OCI-LY3 (cell line): ENCODE results near the gene RHOBTB3.
"Not testable (repeated sequence)": the region's sequence is repeated elsewhere in the genome, so short reads cannot be mapped to it uniquely, and the experiment has no call there.

ENCODE experiments used
- H2AFZ ChIP-seq: fragments of 200-600, 300-600 bp; shearing (Covaris generic); 2 replicates; pipeline ENCODE4 v1.6.0; 2014; ENCODE audit warnings: antibody characterized with exemption, low read depth, low read length
- H3K27ac ChIP-seq: fragments of 200-600, 300-600 bp; sonication (generic); 2 replicates; pipeline ENCODE4 v1.5.1; 2014; ENCODE audit warnings: mild to moderate bottlenecking, low read length, moderate library complexity, mixed read lengths
- H3K27me3 ChIP-seq: fragments of 200-600, 300-600 bp; sonication (generic); 2 replicates; pipeline ENCODE4 v1.6.1; 2014; ENCODE audit warnings: low read depth, low read length, mixed read lengths
- H3K36me3 ChIP-seq: fragments of 200-600, 300-600 bp; sonication (generic); replicated peaks from 2 replicates; pipeline ENCODE3; 2014; ENCODE audit warnings: low read depth, low read length, mixed read lengths
- H3K4me1 ChIP-seq: fragments of 300-600, 200-600 bp; sonication (generic); 2 replicates; pipeline ENCODE4 v1.6.1; 2014; ENCODE audit warnings: low read length, mixed read lengths
- H3K4me2 ChIP-seq: fragments of 200-600, 300-600 bp; sonication (generic); 2 replicates; pipeline ENCODE4 v1.6.1; 2014; ENCODE audit warnings: low read length, mixed read lengths
- H3K4me3 ChIP-seq: fragments of 300-600, 200-600 bp; sonication (generic); 2 replicates; pipeline ENCODE4 v1.5.1; 2014; ENCODE audit warnings: antibody characterized with exemption, mild to moderate bottlenecking, low read length, moderate library complexity
- H3K79me2 ChIP-seq: fragments of 300-600, 200-600 bp; shearing (Covaris generic); 2 replicates; pipeline ENCODE4 v1.6.1; 2014; ENCODE audit warnings: mild to moderate bottlenecking, low read length, mixed read lengths
- H3K9ac ChIP-seq: fragments of 300-600, 200-600 bp; shearing (Covaris generic); 2 replicates; pipeline ENCODE4 v1.6.0; 2014; ENCODE audit warnings: mild to moderate bottlenecking, low read length, moderate library complexity
- H3K9me3 ChIP-seq: fragments of 200-600, 300-600 bp; shearing (Covaris generic); 2 replicates; pipeline ENCODE4 v1.6.1; 2014; ENCODE audit warnings: low read length, mixed read lengths; ENCODE audit not compliant: insufficient read depth
- H4K20me1 ChIP-seq: fragments of 200-600, 300-600 bp; sonication (generic); 2 replicates; pipeline ENCODE4 v1.6.1; 2016; ENCODE audit warnings: low read length, mixed read lengths; ENCODE audit not compliant: insufficient read depth
- CTCF ChIP-seq: fragments of 200-600, 300-600 bp; sonication (generic); IDR thresholded peaks from 2 replicates; pipeline ENCODE4 v1.5.1; 2014; ENCODE audit warnings: antibody characterized with exemption, low read length, low read depth
- EZH2phosphoT487 ChIP-seq: fragments of 200-600 bp; shearing (Covaris generic); IDR thresholded peaks from 2 replicates; pipeline ENCODE4 v1.6.1; 2018; ENCODE audit warnings: antibody characterized with exemption, mixed run types, low read depth

Gene RHOBTB3

GRCh38 chr5:95708876-95709275 is 22.3 kb upstream of the RHOBTB3 start:
- Histone ChIP-seq H3K4me1 (no peaks in the 10 kb centered on the region), H3K9me3 (no peaks in the 10 kb centered on the region), H3K27ac (no peak overlapping the region), H3K4me2 (no peak overlapping the region), H3K27me3 (no peaks in the 10 kb centered on the region), H3K36me3 (no peaks in the 10 kb centered on the region), H3K79me2 (no peaks in the 10 kb centered on the region), H4K20me1 (no peaks in the 10 kb centered on the region), H2AFZ (no peak overlapping the region), H3K4me3 (no peak overlapping the region), H3K9ac (no peak overlapping the region)
- TF ChIP-seq EZH2phosphoT487 (no peak), CTCF (no peak)

GRCh38 chr5:95709967-95710650 is 21.0 kb upstream of the RHOBTB3 start:
- Histone ChIP-seq H3K4me3 (no peak overlapping the region), H3K9me3 (no peaks in the 10 kb centered on the region), H3K9ac (no peak overlapping the region), H3K27ac (no peak overlapping the region), H3K4me1 (no peaks in the 10 kb centered on the region), H3K79me2 (no peaks in the 10 kb centered on the region), H4K20me1 (no peaks in the 10 kb centered on the region), H3K36me3 (no peaks in the 10 kb centered on the region), H2AFZ (no peak overlapping the region), H3K27me3 (no peaks in the 10 kb centered on the region), H3K4me2 (no peak overlapping the region)
- no peak for TF ChIP-seq EZH2phosphoT487
- TF ChIP-seq CTCF: no peak

GRCh38 chr5:95710651-95711500 is 20.3 kb upstream of the RHOBTB3 start:
- not testable (repeated sequence) for H2AFZ ChIP-seq, H3K4me3 ChIP-seq, H3K4me2 ChIP-seq, H3K36me3 ChIP-seq, H3K9ac ChIP-seq, H3K4me1 ChIP-seq, H3K27ac ChIP-seq, H3K9me3 ChIP-seq, H3K79me2 ChIP-seq, H3K27me3 ChIP-seq, H4K20me1 ChIP-seq

GRCh38 chr5:95711501-95712346 is 19.4 kb upstream of the RHOBTB3 start:
- no peak overlapping the region for H3K4me2 ChIP-seq
- no peak overlapping the region for H3K4me3 ChIP-seq
- TF ChIP-seq CTCF (no peak), EZH2phosphoT487 (no peak)
- no peaks in the 10 kb centered on the region for H3K79me2 ChIP-seq
- H4K20me1 ChIP-seq: no peaks in the 10 kb centered on the region
- no peaks in the 10 kb centered on the region for H3K27me3 ChIP-seq
- no peak overlapping the region for H3K9ac ChIP-seq
- no peak overlapping the region for H3K27ac ChIP-seq
- no peaks in the 10 kb centered on the region for H3K9me3 ChIP-seq
- H2AFZ ChIP-seq: no peak overlapping the region
- H3K36me3 ChIP-seq: no peaks in the 10 kb centered on the region
- no peaks in the 10 kb centered on the region for H3K4me1 ChIP-seq
